GM18507 (cell line): ENCODE data around the gene RNASE1.
"Not testable (repeated sequence)": the region's sequence is repeated elsewhere in the genome, so short reads cannot be mapped to it uniquely, and the experiment has no call there.

Source experiments
- DNase-seq: peaks from one replicate; pipeline ENCODE4 v3.0.0; 2011; ENCODE audit warnings: low read depth; ENCODE audit not compliant: insufficient read length; ENCODE audit errors: extremely low spot score
- FAIRE-seq: peaks from 2 replicates; lab custom pipeline; 2011; peaks lifted over from hg19 to GRCh38; lab: Jason Lieb, UNC

Gene RNASE1

GRCh38 chr14:20787025-20787424, 15.6 kb downstream of the RNASE1 start:
- no peak for DNase-seq
- no peak for FAIRE-seq

DNA sequence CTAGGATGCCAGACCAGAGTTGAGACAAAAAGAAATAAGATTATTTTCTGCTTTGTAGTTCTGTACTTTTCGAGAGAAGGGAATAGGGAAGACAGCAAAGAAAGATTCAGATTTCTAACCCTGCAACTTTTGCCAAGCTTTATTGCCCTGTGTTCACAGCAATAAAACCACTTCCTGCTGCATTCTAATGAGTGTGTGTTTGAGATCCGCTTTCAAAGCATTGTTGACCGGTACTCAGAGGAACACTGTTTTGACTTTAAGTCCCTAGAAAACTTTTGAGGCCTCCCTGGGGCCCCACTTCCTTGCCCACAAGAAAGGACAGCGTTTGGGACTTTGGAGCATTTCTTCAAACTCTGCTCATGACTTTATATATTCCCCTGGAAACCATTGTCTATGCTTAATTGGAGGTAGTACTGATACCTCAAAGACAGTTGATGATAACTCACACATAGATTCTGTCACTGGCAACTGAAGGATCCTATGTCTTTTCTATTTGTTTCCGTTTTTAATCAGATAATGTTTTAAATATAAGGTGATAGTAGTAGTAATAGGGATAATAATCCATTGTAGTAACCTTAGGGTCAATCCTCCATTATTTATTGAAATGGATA, 20.3 kb downstream of the RNASE1 start:
- FAIRE-seq: peak; percentile 89
- DNase-seq: no peak

GRCh38 chr14:20781803-20782202, 20.8 kb downstream of the RNASE1 start:
- FAIRE-seq (no peak), DNase-seq (no peak)

DNA sequence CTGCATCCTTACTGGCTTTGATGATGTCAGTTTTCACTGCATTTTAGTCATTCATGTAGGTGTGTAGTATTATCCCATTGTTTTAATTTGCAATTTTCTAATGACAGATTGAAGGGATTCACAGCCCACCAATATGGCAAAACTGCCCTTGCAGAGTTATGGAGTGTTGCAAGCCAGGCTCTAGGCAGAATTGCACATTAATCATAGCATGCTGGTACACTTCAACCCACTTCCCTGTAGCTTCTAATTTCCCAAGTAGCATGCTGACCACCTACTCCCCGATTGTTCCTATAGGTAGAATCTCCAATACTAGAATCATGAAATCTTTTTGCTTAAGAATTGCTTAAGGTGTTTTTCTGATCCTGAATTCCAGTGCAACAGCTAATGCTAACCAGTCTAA, 26.7 kb downstream of the RNASE1 start:
- no peak for DNase-seq
- FAIRE-seq: no peak

GRCh38 chr14:20775043-20775442, 27.6 kb downstream of the RNASE1 start:
- FAIRE-seq (no peak), DNase-seq (no peak)

DNA sequence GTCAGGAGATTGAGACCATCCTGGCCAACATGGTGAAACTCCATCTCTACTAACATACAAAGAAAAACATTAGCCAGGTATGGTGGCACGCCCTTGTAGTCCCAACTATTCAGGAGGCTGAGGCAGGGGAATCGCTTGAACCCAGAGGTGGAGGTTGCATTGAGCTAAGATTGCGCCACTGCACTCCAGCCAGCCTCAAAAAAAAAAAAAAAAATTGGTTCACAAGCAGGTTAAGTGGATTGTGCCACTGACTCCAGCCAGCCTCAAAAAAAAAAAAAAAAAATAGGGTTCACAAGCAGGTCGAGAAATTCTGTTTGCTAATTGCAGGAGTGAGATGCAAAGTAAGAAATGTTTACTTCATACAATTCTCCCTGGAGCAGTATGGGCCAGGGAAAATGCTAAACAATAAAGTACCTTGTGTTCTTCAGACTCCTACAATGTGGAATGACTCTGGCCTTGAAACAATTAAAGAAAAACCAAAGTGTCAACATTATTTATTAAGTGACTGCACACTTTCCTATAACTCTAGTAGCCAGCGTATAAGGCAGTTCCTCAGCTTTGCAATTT, 28.3 kb downstream of the RNASE1 start:
- DNase-seq: no peak
- no peak for FAIRE-seq

DNA sequence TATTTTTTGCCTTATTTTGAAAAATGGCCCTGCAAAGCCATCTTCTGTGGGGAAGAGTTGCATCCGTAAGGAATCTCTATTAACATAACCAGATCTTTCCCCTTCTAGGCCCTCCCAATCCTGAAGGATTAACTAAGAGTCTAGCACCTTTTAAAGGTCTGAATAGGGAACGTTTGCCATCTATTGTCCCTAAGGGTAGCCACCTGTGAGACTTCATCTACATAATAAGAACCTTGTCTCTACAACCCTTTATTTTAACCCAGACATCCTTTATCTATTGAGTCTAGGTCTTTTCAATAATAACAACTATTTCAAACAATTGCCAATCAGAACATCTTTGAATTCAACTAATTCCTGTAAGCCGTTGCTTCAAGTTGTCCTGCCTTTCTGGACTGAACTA, 30.0 kb downstream of the RNASE1 start:
- DNase-seq: no peak
- FAIRE-seq: no peak

GRCh38 chr14:20769421-20769820, 33.2 kb downstream of the RNASE1 start:
- DNase-seq (no peak), FAIRE-seq (no peak)

DNA sequence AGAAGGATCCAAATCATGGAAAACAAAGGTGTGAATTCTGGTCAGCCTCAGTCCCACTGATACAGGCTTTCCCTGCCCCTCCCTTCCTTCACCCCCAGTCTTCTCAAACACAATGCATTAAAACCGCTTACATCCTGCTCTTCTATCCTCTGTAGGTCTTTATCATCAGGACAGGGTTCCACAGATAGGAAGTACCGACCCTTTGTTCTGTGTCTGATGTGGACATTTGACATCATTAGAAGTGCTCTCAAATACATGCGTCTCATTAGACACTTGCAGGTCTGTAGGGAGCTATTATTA, 34.1 kb downstream of the RNASE1 start:
- FAIRE-seq: no peak

DNA sequence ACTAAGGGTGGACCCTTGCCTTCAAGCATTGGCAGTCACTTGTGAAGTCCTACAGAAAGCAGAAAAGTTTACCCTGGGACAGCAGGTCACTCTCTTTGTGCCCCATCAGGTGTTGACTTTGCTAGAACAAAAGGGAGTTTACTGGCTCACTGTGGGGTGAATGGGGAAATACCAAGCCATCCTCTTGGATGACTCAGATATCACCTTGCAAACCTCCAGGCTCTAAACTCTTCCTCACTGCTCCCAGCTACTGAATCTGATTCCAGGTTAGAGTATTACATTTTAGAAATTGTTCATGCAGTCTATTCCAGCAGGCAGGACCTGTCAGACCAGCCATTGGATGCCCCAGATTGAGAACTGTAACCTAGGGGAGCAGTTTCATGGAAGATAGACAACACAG, 41.7 kb downstream of the RNASE1 start:
- DNase-seq (no peak), FAIRE-seq (no peak)

More for the DNA sequence above, 34.1 kb downstream of the RNASE1 start:
- DNase-seq: no peak

- FAIRE-seq, DNase-seq: not testable (repeated sequence)
Observed at GRCh38 chr14:20759465-20759864, 43.2 kb downstream of the RNASE1 start.

DNA sequence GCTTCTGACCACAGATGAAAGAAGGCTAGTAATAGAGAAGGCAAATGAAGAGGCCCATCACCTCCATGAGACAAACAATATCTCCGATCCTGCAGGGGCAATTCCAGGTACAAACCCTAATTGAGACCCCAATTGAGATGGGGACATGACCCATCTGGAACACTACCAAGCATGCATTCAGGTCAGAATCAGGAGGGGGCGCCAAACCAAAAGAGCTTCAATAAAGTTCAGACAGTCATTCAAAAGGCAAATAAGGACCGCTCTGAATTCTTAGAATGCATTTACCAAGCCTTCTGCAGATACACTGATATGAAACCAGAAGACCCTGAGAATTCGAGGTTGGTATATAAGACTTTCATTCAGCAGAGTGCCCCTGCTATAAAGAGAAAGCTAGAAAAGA, 44.7 kb downstream of the RNASE1 start:
- DNase-seq (no peak), FAIRE-seq (peak; percentile 63)

DNA sequence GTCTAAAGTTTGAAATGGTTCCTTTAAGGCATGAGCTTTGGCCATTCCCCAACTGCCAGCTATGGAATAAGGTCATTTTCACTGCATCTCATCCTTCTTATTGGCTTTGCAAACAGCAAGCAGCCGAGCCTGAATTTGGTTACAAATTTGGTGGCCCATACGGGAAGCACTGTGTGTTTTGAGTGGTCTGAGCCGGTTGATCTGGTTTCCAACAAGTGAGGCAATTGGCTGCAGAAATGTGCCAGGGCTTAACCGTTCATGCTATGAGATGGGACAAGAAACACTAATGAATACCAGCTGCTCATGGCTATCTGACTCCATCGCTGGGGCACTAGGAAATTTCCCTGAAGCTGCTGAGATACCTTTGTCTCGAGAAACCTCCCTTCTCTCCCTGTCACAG, 47.6 kb downstream of the RNASE1 start:
- FAIRE-seq: no peak
- no peak for DNase-seq

DNA sequence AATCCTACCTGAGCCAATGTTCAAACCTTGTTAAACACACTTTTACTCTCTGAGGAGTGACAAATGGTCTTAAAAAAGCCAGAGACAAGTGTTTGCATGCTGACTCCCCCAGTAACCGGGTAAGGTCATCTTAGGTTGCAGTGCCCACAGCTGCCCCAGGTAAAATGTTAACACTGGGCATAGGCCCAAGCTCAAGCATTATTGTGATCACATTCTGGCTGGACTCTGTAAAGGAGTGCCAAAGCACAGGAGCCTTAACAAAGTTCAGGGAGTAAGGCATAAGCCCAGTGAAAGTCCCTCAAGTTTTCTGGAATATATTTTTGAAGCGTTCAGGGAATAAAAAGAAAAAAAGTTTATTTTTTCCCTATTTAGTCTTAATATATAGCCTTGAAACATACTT, 48.3 kb downstream of the RNASE1 start:
- FAIRE-seq (no peak), DNase-seq (no peak)

DNA sequence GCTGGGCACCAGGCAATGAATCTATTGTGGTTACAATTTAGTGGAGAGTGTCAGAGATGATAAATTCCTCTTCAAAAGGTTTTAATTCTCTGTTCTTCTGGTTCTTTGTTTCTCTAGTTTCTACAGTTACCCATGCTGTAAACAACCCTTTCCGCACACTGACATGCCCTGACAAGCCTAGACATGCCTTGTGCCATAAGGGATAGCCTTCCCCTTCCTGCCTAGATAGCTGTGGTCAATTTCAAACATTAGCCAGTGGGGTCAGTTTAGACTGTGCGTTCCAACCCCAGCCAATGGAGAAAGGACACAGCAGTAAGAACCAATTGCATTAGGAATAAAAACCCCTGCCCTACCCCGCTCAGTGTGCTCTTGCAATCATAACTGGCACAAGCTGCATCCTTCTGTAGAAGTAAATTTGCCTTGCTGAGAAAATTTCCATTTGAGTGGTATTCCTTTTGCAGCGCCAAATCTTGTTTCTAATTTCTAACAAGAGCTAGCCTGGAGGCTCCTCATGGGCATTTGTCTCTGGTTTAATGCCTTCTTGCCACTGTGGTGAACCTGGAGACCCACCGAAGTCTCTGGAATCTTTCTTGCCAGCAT, 50.6 kb downstream of the RNASE1 start:
- FAIRE-seq (no peak), DNase-seq (no peak)
